Smooth muscle cell (in vitro differentiated cells): Measurements from ENCODE around the gene TMEM219. TPM values are rescaled to one million over a fixed set of nuclear protein-coding genes. Genes with fewer than 3 reads are reported as not detected.

Source experiments
- DNase-seq: peaks from one replicate; lab custom pipeline; 2025; ENCODE audit not compliant: unreplicated experiment; lab: John Stamatoyannopoulos, UW
- H2AFZ ChIP-seq: fragments of 200-600 bp; sonication (generic); 2 replicates; pipeline ENCODE4 v1.6.0; 2016; ENCODE audit warnings: antibody characterized with exemption, low read depth, mild to moderate bottlenecking
- H3F3A ChIP-seq: fragments of 200-600 bp; sonication (generic); 2 replicates; pipeline ENCODE4 v1.6.0; 2017; ENCODE audit warnings: antibody characterized with exemption, low read depth
- H3K27ac ChIP-seq: fragments of 200-600 bp; sonication (generic); 2 replicates; pipeline ENCODE4 v1.5.1; 2016; ENCODE audit warnings: low read depth, mild to moderate bottlenecking
- H3K27me3 ChIP-seq: fragments of 200-600 bp; sonication (generic); 2 replicates; pipeline ENCODE4 v1.6.1; 2016; ENCODE audit warnings: low read depth, mild to moderate bottlenecking
- H3K36me3 ChIP-seq: fragments of 200-600 bp; sonication (generic); 2 replicates; pipeline ENCODE4 v1.5.1; 2016; ENCODE audit warnings: low read depth
- H3K4me1 ChIP-seq: fragments of 200-600 bp; sonication (generic); 2 replicates; pipeline ENCODE4 v1.5.1; 2016; ENCODE audit warnings: low read depth
- H3K4me2 ChIP-seq: fragments of 200-600 bp; sonication (generic); 2 replicates; pipeline ENCODE4 v1.6.0; 2016; ENCODE audit warnings: mild to moderate bottlenecking
- H3K4me3 ChIP-seq: fragments of 200-600 bp; sonication (generic); 2 replicates; pipeline ENCODE4 v1.5.1; 2016; ENCODE audit warnings: mild to moderate bottlenecking
- H3K79me2 ChIP-seq: fragments of 200-600 bp; sonication (generic); 2 replicates; pipeline ENCODE4 v1.6.0; 2016; ENCODE audit warnings: low read depth, mild to moderate bottlenecking
- H3K9ac ChIP-seq: fragments of 200-600 bp; sonication (generic); 2 replicates; pipeline ENCODE4 v1.6.0; 2016; ENCODE audit warnings: low read depth
- H3K9me3 ChIP-seq: fragments of 200-600 bp; sonication (generic); replicated peaks from 2 replicates; pipeline ENCODE4 v1.5.1; 2016; ENCODE audit warnings: low read depth
- H4K20me1 ChIP-seq: fragments of 200-600 bp; sonication (generic); 2 replicates; pipeline ENCODE4 v1.6.0; 2016; ENCODE audit warnings: low read depth
- CTCF ChIP-seq: fragments of 200-600 bp; sonication (generic); IDR thresholded peaks from 2 replicates; pipeline ENCODE4 v1.5.1; 2017; ENCODE audit warnings: borderline replicate concordance, mild to moderate bottlenecking, antibody characterized with exemption; ENCODE audit not compliant: insufficient read depth, poor library complexity, severe bottlenecking
- WGBS: methylation state at CpG from one replicate; pipeline ENCODE4 v1.1.7; 2016; ENCODE audit warnings: low lambda C conversion rate; 5-methylcytosine and 5-hydroxymethylcytosine counted together
- polyA plus RNA-seq: library from polyadenylated mRNA; unstranded; fragments of >200 nt; fragmentation: Nextera tagmentation; extraction: Ambion mirVana; gene quantifications from 2 replicates; pipeline ENCODE4 v1.2.1, GENCODE V29; 2016
- total RNA-seq: library from RNA; depleted of rRNA; stranded (reverse); fragments of >200 nt; gene quantifications from 2 replicates; pipeline ENCODE4 v1.2.3, GENCODE V29; 2014

The TMEM219 gene
- total and polyA plus RNA-seq, 2 experiments from 2014 or later = 99.2 to 186 TPM

- TF ChIP-seq CTCF = no peak
- no peaks in the 10 kb centered on the region for H3K79me2 ChIP-seq
- no peaks in the 10 kb centered on the region for H4K20me1 ChIP-seq
- H3K27me3 ChIP-seq = no peaks in the 10 kb centered on the region
- WGBS = 94% methylated on average over 23 of the region's 23 CpGs
- H3K9ac ChIP-seq = no peak overlapping the region
- H2AFZ ChIP-seq = no peak overlapping the region
- H3K36me3 ChIP-seq = no peaks in the 10 kb centered on the region
- no peak overlapping the region for H3K4me3 ChIP-seq
- H3K4me1 ChIP-seq = no peaks in the 10 kb centered on the region
- DNase-seq = no peak
- no peaks in the 10 kb centered on the region for H3K9me3 ChIP-seq
- H3F3A ChIP-seq = peaks cover 4% of the 10 kb centered on the region
- no peak overlapping the region for H3K4me2 ChIP-seq
- H3K27ac ChIP-seq = no peak overlapping the region
These were observed 27.4 kb downstream of the TMEM219 start for GRCh38 chr16:29989111-29989858.

- H3K27ac ChIP-seq = no peak overlapping the region
- H3K79me2 ChIP-seq = no peaks in the 10 kb centered on the region
- H3K9ac ChIP-seq = no peak overlapping the region
- H3K36me3 ChIP-seq = no peaks in the 10 kb centered on the region
- peaks cover 4% of the 10 kb centered on the region for H3F3A ChIP-seq
- no peaks in the 10 kb centered on the region for H3K27me3 ChIP-seq
- no peak for TF ChIP-seq CTCF
- no peak overlapping the region for H2AFZ ChIP-seq
- no peak for DNase-seq
- no peak overlapping the region for H3K4me3 ChIP-seq
- peaks cover 5% of the 10 kb centered on the region for H3K4me1 ChIP-seq
- WGBS = 98% methylated on average over 2 of the region's 2 CpGs
- H3K4me2 ChIP-seq = no peak overlapping the region
- no peaks in the 10 kb centered on the region for H4K20me1 ChIP-seq
- no peaks in the 10 kb centered on the region for H3K9me3 ChIP-seq
These were observed 28.2 kb downstream of the TMEM219 start for GRCh38 chr16:29990034-29990433.

GRCh38 chr16:29990883-29991570 is 29.1 kb downstream of the TMEM219 start:
- Histone ChIP-seq H3K9me3 (no peaks in the 10 kb centered on the region), H3K79me2 (no peaks in the 10 kb centered on the region), H3F3A (peaks cover 4% of the 10 kb centered on the region), H4K20me1 (no peaks in the 10 kb centered on the region), H3K36me3 (no peaks in the 10 kb centered on the region), H3K27me3 (no peaks in the 10 kb centered on the region), H3K4me1 (peaks cover 5% of the 10 kb centered on the region), H3K4me2 (no peak overlapping the region), H3K4me3 (no peak overlapping the region), H3K9ac (no peak overlapping the region), H3K27ac (no peak overlapping the region), H2AFZ (no peak overlapping the region)
- no peak for DNase-seq
- TF ChIP-seq CTCF = no peak
- WGBS = 98% methylated on average over 34 of the region's 35 CpGs
